ENCODE data around the gene KLHL17.

Gene KLHL17

DNA sequence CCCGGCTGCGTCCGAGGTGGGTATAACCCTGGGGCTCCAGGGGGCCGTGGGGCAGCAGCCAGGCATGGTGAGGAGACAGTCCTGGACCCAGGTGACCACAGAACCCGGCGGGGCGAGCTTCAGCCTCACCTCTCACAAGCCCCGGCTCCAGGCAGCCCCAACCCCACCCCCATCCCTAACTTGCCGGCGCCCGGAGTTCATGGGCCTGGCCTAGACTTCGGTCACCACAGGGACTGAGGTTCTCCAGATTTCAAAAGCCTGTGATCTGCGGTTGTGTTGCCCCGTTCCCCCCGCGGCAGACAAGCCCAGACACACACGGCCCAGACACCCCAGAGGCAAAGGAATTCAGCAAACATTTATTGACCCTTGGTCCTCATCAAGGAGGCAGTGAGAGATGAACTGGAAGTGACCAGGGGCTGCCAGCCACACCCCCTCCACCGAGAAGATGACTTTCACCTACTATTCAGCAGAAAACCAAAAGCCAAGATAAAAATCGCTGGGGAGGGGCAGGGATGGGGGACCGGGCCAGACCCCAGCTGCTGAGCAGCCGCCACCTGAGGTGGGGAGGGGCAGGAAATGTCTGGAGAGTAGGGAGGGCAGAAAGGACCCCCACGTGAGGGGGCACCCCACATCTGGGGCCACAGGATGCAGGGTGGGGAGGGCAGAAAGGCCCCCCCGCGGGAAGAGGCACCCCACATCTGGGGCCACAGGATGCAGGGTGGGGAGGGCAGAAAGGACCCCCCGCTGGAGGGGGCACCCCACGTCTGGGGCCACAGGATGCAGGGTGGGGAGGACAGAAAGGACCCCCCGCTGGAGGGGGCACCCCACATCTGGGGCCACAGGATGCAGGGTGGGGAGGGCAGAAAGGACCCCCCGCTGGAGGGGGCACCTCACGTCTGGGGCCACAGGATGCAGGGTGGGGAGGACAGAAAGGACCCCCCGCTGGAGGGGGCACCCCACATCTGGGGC, 35.6 kb downstream of the KLHL17 start:
- TF ChIP-seq, protein P1, sequence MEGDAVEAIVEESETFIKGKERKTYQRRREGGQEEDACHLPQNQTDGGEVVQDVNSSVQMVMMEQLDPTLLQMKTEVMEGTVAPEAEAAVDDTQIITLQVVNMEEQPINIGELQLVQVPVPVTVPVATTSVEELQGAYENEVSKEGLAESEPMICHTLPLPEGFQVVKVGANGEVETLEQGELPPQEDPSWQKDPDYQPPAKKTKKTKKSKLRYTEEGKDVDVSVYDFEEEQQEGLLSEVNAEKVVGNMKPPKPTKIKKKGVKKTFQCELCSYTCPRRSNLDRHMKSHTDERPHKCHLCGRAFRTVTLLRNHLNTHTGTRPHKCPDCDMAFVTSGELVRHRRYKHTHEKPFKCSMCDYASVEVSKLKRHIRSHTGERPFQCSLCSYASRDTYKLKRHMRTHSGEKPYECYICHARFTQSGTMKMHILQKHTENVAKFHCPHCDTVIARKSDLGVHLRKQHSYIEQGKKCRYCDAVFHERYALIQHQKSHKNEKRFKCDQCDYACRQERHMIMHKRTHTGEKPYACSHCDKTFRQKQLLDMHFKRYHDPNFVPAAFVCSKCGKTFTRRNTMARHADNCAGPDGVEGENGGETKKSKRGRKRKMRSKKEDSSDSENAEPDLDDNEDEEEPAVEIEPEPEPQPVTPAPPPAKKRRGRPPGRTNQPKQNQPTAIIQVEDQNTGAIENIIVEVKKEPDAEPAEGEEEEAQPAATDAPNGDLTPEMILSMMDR (IDR thresholded peaks at IDR 0.05), result no peak

DNA sequence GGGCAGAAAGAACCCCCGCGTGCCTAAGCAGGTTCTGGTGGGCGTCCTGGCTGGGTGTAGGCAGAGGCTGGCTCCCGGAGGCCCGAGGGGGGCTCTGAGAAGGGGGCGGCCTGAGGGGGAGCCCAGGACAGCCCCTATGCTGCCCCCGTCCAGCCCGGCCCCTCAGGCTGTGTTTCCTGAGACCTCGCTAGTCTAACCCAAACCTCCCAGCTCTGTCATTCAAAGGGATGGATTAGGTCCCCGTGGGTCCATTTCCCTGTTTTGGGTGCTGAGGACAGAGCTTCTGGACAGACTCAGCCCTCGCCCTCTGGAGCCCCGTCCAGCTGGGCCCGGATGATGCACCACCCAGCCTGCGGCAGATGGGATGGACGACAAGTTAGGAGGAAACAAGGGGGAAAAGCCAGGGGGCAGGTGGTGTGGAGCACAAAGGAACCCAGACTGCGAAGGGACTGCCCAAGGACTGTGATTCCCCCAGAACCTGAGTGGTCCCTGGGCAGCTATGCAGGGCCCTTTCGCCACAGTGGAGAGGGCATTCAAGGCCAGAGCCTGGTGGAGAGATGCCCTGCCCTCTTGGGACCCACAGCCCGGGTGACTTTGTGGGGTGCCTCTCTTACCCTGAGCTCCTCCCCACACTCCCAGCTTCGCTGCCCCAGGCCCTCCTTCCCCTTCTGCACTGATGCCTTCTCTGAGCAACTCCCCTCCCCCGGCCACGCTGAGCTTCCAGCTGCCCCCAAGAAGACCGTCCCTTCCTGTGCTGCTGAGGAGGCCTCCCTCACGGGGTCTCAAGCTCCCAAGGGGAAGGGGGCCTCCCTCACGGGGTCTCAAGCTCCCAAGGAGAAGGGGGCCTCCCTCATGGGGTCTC, 36.7 kb downstream of the KLHL17 start:
- TF ChIP-seq, protein P1 (IDR thresholded peaks at IDR 0.05), result no peak

DNA sequence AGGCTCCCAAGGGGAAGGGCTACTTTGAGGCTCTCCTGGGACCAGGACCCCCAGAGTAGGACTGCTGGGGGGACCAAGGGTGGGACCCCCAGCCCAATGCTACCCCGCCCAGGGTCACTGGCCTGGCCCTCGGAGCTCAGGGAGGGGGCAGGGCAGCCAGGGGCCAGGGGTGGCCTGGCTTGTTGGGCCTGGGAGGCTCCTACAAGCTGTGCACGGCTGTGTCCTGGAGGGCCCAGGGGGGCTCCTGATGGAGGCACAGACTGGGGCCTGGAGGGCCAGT, 37.3 kb downstream of the KLHL17 start:
- TF ChIP-seq, protein P1 (IDR thresholded peaks at IDR 0.05), result no peak

DNA sequence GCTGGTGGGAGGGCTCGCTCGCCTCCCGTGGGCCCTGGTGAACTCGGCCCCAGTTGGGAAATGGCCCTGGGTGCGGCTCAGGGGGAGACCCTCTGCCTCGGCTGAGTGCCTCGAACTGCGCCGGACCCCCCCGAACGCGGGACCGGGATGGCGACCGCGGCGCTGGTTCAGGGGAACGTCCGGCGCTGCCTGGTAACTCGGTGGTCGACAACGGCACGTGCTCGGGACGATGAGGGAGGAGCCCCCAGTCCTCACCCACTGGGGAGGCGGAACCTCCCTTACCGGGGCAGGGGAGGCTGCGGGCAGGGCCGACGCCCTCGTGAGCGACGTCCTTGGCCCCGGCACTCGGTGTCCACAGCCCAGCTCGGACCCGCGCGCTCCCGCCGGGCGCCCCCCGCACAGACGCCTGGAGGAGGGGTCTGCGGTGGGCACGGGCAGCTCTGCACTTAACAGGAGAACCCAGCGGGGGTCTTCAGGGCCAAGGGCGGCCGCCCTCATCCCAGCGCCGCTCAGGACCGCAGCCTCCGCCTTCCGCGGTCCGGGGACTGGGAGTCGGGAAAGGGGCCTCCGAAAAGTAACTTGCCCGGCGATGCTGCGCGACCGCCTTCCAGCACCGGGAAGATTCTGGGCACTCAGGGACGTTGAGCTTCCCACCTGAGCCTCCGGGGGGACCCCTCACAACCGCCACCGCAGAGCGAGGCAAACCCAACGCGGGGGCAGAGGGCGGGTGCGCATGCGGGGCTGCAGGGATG, 37.8 kb downstream of the KLHL17 start:
- TF ChIP-seq, protein P1 (IDR thresholded peaks at IDR 0.05), result no peak

DNA sequence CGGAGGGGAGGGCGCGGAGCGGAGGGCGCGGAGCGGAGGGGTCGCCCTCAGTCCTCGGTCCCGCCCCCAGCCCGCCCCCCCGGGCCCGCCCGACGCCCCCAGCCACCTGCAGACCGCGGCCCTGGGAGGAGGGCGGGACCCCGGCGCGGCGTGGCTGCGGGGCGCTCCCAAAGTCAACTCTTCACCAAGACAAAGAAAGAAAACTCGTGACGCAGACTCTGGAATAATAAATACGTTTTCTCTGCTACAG, 38.3 kb downstream of the KLHL17 start:
- TF ChIP-seq, protein P1 (IDR thresholded peaks at IDR 0.05), result no peak

DNA sequence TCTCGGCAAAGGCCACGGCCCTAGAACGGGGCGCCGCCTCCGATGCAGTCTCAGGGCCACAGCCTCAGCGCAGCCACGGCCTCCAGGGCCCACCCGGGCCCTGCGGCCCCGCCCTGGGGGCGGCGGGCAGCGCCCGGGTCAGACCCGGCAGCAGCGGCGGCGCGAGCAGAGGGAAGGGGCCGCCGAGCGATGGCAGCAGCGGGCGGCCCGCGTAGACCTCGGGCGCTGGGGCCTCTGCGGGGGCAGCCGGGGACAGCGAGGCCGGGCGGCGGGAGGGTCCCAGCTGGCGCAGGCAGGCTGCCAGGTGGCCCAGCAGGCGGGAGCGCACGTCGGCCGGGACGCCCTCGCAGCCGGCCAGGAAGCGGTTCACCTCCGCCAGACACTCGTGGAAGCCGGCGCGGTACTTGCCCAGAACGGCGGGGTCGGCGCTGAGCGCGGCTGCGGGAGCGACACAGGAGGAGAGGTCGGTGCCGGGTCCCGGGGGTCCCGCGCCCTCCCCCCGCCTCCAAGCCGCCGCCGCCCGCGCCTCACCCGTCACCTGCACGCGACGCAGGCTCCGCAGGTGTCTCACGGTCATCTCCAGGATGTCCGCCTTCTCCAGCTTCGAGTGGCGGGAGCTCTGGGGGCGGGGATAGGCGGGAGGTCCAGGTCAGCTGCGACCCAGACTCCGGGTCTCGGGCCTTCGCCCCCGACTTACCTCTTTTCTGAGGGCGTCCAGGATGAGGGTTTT, 38.8 kb downstream of the KLHL17 start:
- TF ChIP-seq, protein P1 (IDR thresholded peaks at IDR 0.05), result no peak; the same call in 1 of the 2 replicates

All from LNCAP (cell line).